SU-DHL-6 (cell line): ENCODE data around the gene ST8SIA3.

Source experiments
- H2AFZ ChIP-seq: fragments of 200-600 bp; sonication (generic); 2 replicates; pipeline ENCODE4 v1.6.1; 2014; ENCODE audit warnings: low read depth, mild to moderate bottlenecking, moderate library complexity, mixed read lengths, antibody characterized with exemption, low read length; ENCODE audit not compliant: severe bottlenecking
- H3F3A ChIP-seq: fragments of 200-600 bp; shearing (Covaris generic); 2 replicates; pipeline ENCODE4 v1.6.0; 2016; ENCODE audit warnings: antibody characterized with exemption, mild to moderate bottlenecking; ENCODE audit not compliant: insufficient read depth
- H3K27ac ChIP-seq: fragments of 200-600 bp; sonication (generic); 2 replicates; pipeline ENCODE4 v1.5.1; 2016; ENCODE audit warnings: low read depth, mild to moderate bottlenecking, low read length, moderate library complexity, mixed read lengths
- H3K27me3 ChIP-seq: fragments of 200-600 bp; sonication (generic), shearing (Covaris generic); 2 replicates; pipeline ENCODE4 v1.6.0; 2014; ENCODE audit warnings: mild to moderate bottlenecking, low read length
- H3K36me3 ChIP-seq: fragments of 200-600 bp; sonication (generic); 2 replicates; pipeline ENCODE4 v1.6.1; 2014; ENCODE audit warnings: mild to moderate bottlenecking, low read length, mixed read lengths
- H3K4me2 ChIP-seq: fragments of 300-600, 200-600 bp; shearing (Covaris generic), sonication (generic); 2 replicates; pipeline ENCODE4 v1.6.0; 2014; ENCODE audit warnings: low read length, low read depth, mild to moderate bottlenecking; ENCODE audit not compliant: poor library complexity, severe bottlenecking
- H3K4me3 ChIP-seq: fragments of 200-600 bp; sonication (generic); 2 replicates; pipeline ENCODE4 v1.5.1; 2014; ENCODE audit warnings: antibody characterized with exemption, low read length, mild to moderate bottlenecking, mixed read lengths; ENCODE audit not compliant: insufficient read depth, poor library complexity, severe bottlenecking
- H3K79me2 ChIP-seq: fragments of 200-600 bp; sonication (generic); 2 replicates; pipeline ENCODE4 v1.6.1; 2014; ENCODE audit warnings: mild to moderate bottlenecking, low read length, moderate library complexity; ENCODE audit not compliant: insufficient read depth
- H3K9ac ChIP-seq: fragments of 200-600 bp; sonication (generic); 2 replicates; pipeline ENCODE4 v1.7.0; 2014; ENCODE audit warnings: mild to moderate bottlenecking, low read length
- H3K9me2 ChIP-seq: fragments of 200-600 bp; sonication (generic); replicated peaks from 2 replicates; pipeline ENCODE4 v1.6.1; 2014; ENCODE audit warnings: low read length; ENCODE audit not compliant: insufficient read depth
- H3K9me3 ChIP-seq: fragments of 200-600 bp; sonication (generic); 2 replicates; pipeline ENCODE4 v1.6.1; 2014; ENCODE audit warnings: low read length, mixed read lengths; ENCODE audit not compliant: insufficient read depth
- H4K20me1 ChIP-seq: fragments of 200-600 bp; sonication (generic); 2 replicates; pipeline ENCODE4 v1.6.1; 2014; ENCODE audit warnings: low read depth, mild to moderate bottlenecking, antibody characterized with exemption, low read length, moderate library complexity, mixed read lengths
- EZH2phosphoT487 ChIP-seq: fragments of 200-600 bp; sonication (generic), shearing (Covaris generic); conservative IDR thresholded peaks from 2 replicates; pipeline ENCODE4 v1.6.1; 2018; ENCODE audit warnings: mild to moderate bottlenecking, antibody characterized with exemption, low read length, moderate library complexity, mixed read lengths

Gene ST8SIA3

DNA sequence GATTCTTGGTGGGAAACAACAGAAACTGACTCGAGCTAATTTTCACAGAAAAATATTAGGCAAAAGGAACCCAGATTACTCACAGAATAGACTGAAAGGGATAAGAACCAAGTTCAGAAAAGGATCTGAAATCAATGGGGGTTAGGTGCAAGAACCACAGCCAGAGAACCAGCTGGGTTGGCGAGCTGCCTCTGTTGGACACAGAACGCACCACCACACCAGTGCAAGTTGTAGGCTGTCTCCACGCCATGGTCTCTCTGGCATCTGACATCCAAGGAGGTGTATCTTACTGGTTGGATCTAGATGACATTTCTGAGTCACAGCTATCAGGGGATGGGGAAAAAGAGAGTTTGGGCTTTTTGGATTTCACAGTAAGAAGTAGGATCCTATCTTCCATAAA is 64.2 kb downstream of the ST8SIA3 start:
- no peak overlapping the region for H3K4me2 ChIP-seq
- peaks cover 6% of the 10 kb centered on the region; the same call in 1 of the 2 replicates for H3K9me3 ChIP-seq
- no peak overlapping the region for H3K27ac ChIP-seq
- no peaks in the 10 kb centered on the region for H3K9me2 ChIP-seq
- no peaks in the 10 kb centered on the region for H3K36me3 ChIP-seq
- H3K27me3 ChIP-seq = no peaks in the 10 kb centered on the region
- H3K79me2 ChIP-seq = no peaks in the 10 kb centered on the region
- H3F3A ChIP-seq = no peaks in the 10 kb centered on the region
- H2AFZ ChIP-seq = no peak overlapping the region
- no peak for TF ChIP-seq EZH2phosphoT487
- H3K9ac ChIP-seq = no peak overlapping the region
- H4K20me1 ChIP-seq = no peaks in the 10 kb centered on the region
- no peak overlapping the region for H3K4me3 ChIP-seq
